Right renal cortex interstitium (tissue), 3 donors: ENCODE results near the gene TOM1L1. TPM values are rescaled to one million over a fixed set of nuclear protein-coding genes. Genes with fewer than 3 reads are reported as not detected.

Experiments
- DNase-seq, 3 donors: peaks; one replicate each; pipeline ENCODE4 v3.0.0-alpha.2; 2013; ENCODE audit warnings: low read depth in 3 of 3, low spot score in 2 of 3
- polyA plus RNA-seq, 3 donors: library from polyadenylated mRNA; unstranded; fragments of 120-200 nt; gene quantifications; one replicate each; pipeline ENCODE4 v1.2.1, GENCODE V29; 2013; ENCODE audit not compliant: insufficient read length in 3 of 3

Gene TOM1L1
- polyA plus RNA-seq, 3 donors, result 104 to 116 (median 105) TPM

- DNase-seq, result no peak
Observed at GRCh38 chr17:54892360-54892759, 8.3 kb upstream of the TOM1L1 start.

- no peak for DNase-seq
Observed at GRCh38 chr17:54898576-54898975, 2.1 kb upstream of the TOM1L1 start.

- DNase-seq, result no peak
Observed at GRCh38 chr17:54899201-54899600, 1.5 kb upstream of the TOM1L1 start.

DNA sequence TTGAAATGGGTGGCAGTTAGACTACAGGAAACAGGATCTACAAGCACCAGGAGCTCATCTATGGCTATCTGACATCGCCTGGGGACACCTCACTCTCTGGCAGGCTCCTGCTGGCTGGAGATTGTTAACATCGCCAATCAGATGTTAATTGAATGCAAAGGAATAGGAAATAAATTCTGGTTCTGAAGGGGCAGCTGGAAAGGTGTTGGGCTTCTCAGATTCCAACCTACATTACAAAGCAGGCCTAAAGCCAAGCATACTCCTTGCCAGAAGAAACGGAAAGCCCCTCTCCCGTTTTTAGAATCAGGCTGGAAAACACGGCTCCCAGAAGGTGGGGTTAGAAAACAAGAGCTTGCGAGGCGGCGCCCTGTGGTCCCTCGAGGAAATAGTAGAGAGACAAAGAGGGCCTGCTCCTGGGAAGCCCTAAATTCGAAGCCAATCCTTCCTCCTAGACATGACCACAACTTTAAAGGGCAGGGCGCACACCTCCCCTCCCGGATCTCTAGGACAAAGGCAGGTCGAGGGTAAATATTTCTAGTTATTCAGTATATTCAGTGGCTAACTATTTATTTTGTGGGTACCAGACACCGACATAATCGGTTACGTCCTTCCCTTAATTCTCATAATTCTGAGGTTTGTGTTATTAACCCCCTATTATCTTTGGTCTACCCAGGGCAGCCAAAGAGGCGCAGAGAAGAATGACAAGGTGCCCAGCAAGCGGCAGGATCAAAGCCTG, 763 bp upstream of the TOM1L1 start:
- DNase-seq, result no peak

- no peak for DNase-seq
Observed at GRCh38 chr17:54901230-54901822, 674 bp downstream of the TOM1L1 start.

- no peak for DNase-seq
Observed at GRCh38 chr17:54902017-54902416, 1.4 kb downstream of the TOM1L1 start.

GRCh38 chr17:54902611-54903010, 2.0 kb downstream of the TOM1L1 start:
- no peak for DNase-seq

DNA sequence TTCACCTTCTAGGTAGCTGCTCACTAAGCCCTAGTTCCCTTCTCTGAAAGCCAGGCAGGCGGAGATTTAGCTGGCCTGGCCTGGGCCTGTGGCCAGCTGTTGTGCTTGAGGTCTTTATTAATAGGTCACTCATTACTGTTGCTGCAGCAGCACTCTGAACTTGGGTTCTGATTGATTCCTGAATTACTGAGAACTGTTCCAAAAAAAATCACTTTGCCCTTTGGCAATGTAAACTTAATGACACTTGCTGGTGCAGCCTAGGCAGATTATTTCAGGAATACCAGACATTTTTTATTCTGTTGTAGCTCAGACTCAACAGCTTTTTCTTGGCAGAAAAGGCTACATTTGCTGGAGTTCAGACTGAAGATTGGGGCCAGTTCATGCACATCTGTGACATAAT, 2.7 kb downstream of the TOM1L1 start:
- DNase-seq, result no peak

- DNase-seq, result no peak
Observed at GRCh38 chr17:54906683-54907082, 6.0 kb downstream of the TOM1L1 start.

GRCh38 chr17:54907376-54907775, 6.7 kb downstream of the TOM1L1 start:
- DNase-seq, result no peak

DNA sequence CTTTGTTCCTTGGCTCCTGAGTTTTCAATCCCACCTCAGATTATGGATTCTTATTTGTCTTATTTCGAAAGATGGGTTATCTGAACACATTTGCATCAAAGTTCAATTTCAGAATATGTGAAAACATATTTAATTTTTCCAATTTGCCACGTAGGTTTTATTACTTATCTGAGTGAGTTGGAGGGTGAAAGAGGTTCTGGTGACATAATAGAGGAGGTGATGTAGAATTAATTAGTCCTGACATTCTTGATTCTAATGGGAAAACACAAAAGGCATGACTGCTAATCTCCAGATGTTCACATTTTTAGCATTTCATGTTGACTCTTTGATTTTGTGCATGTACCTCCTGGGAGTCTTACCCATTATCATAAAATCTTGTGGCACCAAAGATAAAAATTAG, 9.1 kb downstream of the TOM1L1 start:
- DNase-seq, result no peak

GRCh38 chr17:54916721-54917120, 16.1 kb downstream of the TOM1L1 start:
- no peak for DNase-seq

GRCh38 chr17:54919425-54919824, 18.8 kb downstream of the TOM1L1 start:
- no peak for DNase-seq

GRCh38 chr17:54920819-54921218, 20.2 kb downstream of the TOM1L1 start:
- DNase-seq, result no peak

- no peak for DNase-seq
Observed at GRCh38 chr17:54924405-54924804, 23.8 kb downstream of the TOM1L1 start.

DNA sequence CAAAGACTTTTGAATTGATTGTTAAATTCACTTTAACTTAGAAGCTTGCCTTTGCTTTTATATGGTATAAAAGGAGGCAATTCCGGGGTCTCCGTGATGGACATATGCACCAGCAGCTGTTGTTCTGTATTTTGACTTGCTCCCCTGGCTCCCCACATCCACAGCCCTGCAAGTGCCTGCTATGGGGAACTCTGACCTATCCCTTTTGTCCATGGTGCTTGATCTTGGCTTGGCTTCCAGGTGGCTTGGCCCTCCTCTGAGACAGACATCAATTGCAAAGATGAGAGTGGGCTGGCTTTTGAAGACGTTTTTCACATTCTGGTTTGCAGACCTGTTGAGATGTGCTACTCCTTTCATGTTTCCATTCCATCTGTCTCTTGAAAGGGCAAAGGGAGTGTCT, 26.9 kb downstream of the TOM1L1 start:
- DNase-seq, result no peak

DNA sequence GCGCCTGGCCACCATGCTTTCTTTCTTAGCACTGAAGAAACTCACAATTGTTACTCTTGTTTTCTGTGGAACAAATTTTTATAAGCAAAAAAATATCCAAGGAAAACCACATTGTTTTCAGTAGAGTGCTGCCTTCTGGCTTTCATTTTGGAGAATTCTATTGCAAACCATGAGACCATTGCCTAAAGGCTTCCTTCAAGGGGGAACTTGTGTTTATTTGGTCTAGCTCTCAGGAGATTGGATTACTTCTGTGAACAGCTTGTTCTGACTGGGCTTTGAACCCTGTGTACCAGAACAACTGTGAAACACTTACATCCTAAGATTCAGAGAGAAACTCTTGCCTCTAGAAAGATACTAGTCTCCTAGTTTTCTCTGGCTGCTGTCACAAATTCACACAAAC, 32.1 kb downstream of the TOM1L1 start:
- DNase-seq, result no peak

DNA sequence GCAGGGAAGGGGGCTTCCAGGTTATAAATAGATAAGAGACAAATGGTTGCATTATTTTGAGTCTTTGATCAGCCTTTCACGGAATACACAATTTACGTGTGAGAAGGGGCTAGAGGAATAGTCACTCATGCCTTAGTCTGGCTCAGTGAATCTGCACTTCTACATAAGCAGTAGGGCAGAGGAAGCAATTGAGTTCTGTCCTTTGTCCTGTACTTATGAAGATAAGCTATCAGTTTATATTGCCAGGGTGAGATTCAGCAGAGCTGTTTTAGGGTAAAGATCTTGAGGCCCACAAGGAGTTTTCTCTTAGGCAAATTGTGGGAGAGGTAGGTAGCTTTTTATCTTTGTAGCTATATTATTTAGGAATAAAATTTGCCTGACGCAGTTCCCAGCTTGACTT, 33.3 kb downstream of the TOM1L1 start:
- no peak for DNase-seq

GRCh38 chr17:54935471-54935870, 34.8 kb downstream of the TOM1L1 start:
- no peak for DNase-seq

GRCh38 chr17:54937018-54937417, 36.4 kb downstream of the TOM1L1 start:
- no peak for DNase-seq

DNA sequence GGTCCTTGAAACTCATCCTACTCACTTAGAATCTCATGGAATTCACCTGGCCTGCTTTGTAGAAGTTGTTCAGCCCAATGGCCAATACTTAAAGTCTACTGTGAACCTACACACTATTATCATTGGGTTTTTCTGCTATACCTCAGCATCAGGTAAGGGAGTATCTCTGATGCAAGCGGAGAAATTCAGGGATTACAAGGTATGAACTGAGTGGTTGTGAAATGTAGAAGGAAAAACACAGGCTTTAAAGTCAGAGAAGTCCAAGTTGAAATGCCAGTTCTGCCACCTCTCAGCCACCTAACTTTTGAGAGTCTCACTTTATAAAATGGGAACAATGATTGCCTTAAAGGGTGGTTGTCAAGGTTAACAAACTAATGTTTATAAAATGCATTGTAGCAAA, 36.8 kb downstream of the TOM1L1 start:
- DNase-seq, result no peak

- DNase-seq, result no peak
Observed at GRCh38 chr17:54941285-54941684, 40.6 kb downstream of the TOM1L1 start.

DNA sequence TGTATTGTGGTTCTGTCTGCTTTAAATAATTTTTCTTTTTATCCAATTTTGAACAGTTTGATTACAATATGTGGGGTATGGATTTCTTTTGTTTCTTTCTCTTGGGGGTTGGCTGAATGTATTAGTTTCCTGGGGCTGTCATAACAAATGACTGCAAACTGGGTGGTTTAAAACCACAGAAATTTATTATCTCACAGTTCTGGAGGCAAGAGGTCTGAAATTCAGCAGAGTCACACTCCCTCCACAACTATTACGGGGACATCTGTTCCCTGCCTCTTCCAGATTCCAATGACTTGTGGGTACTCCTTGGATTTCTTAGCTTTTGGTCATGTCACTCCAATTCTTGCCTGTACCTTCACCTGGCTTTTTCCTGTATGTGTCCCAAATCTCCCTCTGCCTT, 44.1 kb downstream of the TOM1L1 start:
- DNase-seq, result no peak
